SK-N-DZ (cell line): Measurements from ENCODE around the gene MARCHF5.
"Not testable (repeated sequence)": the region's sequence is repeated elsewhere in the genome, so short reads cannot be mapped to it uniquely, and the experiment has no call there.

Source experiments
- DNase-seq: peaks from one replicate; pipeline ENCODE4 v3.0.0-alpha.2; 2015; ENCODE audit warnings: low spot score
- small RNA-seq, 2 experiments: library from RNA; depleted of rRNA; stranded (forward); fragments of <200 nt; gene quantifications; one replicate each; pipeline ENCODE3, GENCODE V24; 2014

MARCHF5 gene

DNA sequence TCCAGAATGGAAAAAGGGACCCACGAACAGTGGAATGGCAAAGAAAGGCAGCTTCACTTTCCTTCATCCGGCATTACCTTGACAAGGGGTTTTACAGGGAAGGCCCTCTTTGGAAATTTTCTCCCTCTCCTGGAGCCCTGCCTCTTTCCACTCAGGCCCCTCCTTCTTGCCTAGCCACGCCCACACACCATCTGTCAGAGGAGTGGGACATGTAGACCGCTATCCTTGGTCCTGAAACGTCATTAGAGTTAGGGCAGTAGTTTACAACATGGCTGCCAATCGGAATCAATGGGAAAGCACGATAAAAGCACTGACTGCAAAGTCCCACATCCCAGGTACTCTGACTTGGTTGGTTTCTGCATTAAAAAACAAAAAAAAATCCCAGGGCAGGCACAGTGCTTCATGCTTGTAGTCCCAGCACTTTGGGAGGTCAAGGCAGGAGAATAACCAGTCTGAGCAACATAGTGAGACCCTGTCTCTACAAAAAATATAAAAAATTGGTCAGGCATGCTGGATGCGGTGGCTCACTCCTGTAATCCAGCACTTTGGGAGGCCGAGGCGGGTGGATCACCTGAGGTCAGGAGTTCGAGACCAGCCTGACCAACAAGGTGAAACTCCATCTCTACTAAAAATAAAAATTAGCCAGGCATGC, 96.4 kb downstream of the MARCHF5 start:
- DNase-seq: peak; percentile 75

DNA sequence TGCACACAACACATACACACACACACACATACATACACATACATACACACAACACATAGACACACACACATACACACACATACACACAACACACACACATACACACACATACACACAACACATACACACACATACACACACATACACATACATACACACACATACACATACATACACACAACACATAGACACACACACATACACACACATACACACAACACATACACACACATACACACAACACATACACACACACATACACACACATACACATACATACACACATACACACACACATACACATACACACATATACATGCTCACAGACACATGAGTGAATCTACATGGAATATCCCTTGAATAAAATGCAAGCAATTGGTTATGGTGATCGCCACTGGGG, 102.2 kb downstream of the MARCHF5 start:
- not testable (repeated sequence) for DNase-seq

DNA sequence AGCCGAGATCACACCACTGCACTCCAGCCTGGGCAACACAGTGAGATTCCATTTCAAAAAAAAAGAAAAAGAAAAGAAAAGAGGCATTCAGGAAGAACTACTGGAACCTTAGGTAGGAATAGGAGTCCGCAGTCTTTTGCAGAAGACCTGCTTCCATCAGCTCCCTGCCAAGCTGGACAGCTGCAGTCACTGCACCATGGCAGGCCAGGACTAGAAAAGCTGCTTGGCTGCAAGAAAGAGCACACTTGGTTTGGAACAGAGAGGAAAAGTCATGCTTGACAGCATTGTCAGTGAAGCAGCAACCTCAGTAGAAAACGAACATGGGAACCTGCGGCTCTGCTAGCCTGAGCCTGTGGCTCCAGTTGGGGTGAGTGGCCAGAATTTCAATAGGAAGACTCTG, 104.3 kb downstream of the MARCHF5 start:
- no peak for DNase-seq

DNA sequence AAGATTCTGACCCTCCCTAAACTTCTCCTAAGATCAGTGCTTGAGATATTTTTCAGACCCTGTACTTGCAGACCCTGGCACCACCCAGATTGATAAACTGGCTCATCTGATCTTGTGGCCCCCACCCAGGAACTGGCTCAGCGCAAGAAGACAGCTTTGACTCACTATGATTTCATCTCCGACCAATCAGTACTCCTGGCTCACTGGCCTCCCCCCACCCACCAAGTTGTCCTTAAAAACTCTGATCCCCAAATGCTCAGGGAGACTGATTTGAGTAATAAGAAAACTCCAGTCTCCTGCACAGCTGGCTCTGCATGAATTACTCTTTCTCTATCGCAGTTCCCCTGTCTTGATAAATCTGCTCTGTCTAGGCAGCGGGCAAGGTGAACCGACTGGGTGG, 111.3 kb downstream of the MARCHF5 start:
- not testable (repeated sequence) for DNase-seq

Small RNAs within 50 kb of the gene (small RNA-seq; reads per million reads assigned to genes)
- 0 reads per million in 2 experiments for gene RF00019
- 0 to 0.09 reads per million in 2 experiments for gene RNY3P12
